Suprapubic skin (tissue), 4 donors: Measurements from ENCODE around the gene ACADL. TPM values are rescaled to one million over a fixed set of nuclear protein-coding genes. Genes with fewer than 3 reads are reported as not detected.
"Not testable (repeated sequence)": the region's sequence is repeated elsewhere in the genome, so short reads cannot be mapped to it uniquely, and the experiment has no call there.

Source experiments
- DNase-seq, 2 donors: peaks; one replicate each; pipeline ENCODE4 v3.0.0-alpha.2; 2019; ENCODE audit warnings: low spot score in 2 of 2
- H3K27ac ChIP-seq: fragments of 200-600 bp; sonication (generic); one replicate; pipeline ENCODE4 v1.5.1; 2019
- H3K27me3 ChIP-seq: fragments of 200-600 bp; sonication (generic); one replicate; pipeline ENCODE4 v1.5.1; 2019
- H3K36me3 ChIP-seq: fragments of 200-600 bp; sonication (generic); one replicate; pipeline ENCODE4 v1.5.1; 2019
- H3K4me1 ChIP-seq: fragments of 200-600 bp; sonication (generic); one replicate; pipeline ENCODE4 v1.5.1; 2019
- H3K4me3 ChIP-seq: fragments of 200-600 bp; sonication (generic); one replicate; pipeline ENCODE4 v1.5.1; 2019; ENCODE audit warnings: mild to moderate bottlenecking
- H3K9me3 ChIP-seq: fragments of 200-600 bp; sonication (generic); one replicate; pipeline ENCODE4 v1.5.1; 2019
- CTCF ChIP-seq, 2 donors: fragments of 200-600 bp in 1 of 2; fragments of 450-650 bp in 1 of 2; sonication (generic) in 1 of 2; IDR thresholded peaks; one replicate each; pipeline ENCODE4 v1.5.1; 2016 to 2019; ENCODE audit warnings: antibody characterized with exemption in 2 of 2, mild to moderate bottlenecking in 1 of 2, moderate library complexity in 1 of 2
- EP300 ChIP-seq: sonication (generic); formaldehyde crosslinking; IDR thresholded peaks from one replicate; pipeline ENCODE4 v1.6.1; 2017; ENCODE audit warnings: antibody characterized with exemption
- POLR2A ChIP-seq, 2 donors: fragments of 450-650 bp; IDR thresholded peaks; one replicate each; pipeline ENCODE4 v1.6.1; 2017; ENCODE audit warnings: antibody characterized with exemption in 2 of 2, mild to moderate bottlenecking in 2 of 2, moderate library complexity in 2 of 2
- POLR2AphosphoS5 ChIP-seq, 3 donors: sonication (generic); formaldehyde crosslinking; IDR thresholded peaks; one replicate each; pipeline ENCODE4 v1.6.1; 2017; ENCODE audit warnings: antibody characterized with exemption in 3 of 3
- WGBS: methylation state at CpG from one replicate; pipeline ENCODE4 v1.1.5; 2018; 5-methylcytosine and 5-hydroxymethylcytosine counted together
- total RNA-seq, 4 donors: library from RNA; depleted of rRNA; stranded (reverse); fragments of >200 nt; gene quantifications; one replicate each; pipeline ENCODE4 v1.1.0, GENCODE V29; 2016

ACADL gene
- total RNA-seq, 4 donors from 2014 or later = 1.5 to 9.8 (median 6.4) TPM

- Histone ChIP-seq H3K36me3 (no peaks in the 10 kb centered on the region), H3K4me1 (no peaks in the 10 kb centered on the region), H3K27ac (no peak overlapping the region), H3K27me3 (no peaks in the 10 kb centered on the region), H3K9me3 (peaks cover 8% of the 10 kb centered on the region), H3K4me3 (no peak overlapping the region)
- 92% methylated on average over 1 of the region's 1 CpG for WGBS
- TF ChIP-seq CTCF (IDR thresholded peaks at IDR 0.05) (no peak), EP300 (no peak), POLR2AphosphoS5 (IDR thresholded peaks at IDR 0.05) (no peak), POLR2A (IDR thresholded peaks at IDR 0.05) (no peak)
- no peak for DNase-seq
Observed at GRCh38 chr2:210180477-210180876, 44.8 kb downstream of the ACADL start.

DNA sequence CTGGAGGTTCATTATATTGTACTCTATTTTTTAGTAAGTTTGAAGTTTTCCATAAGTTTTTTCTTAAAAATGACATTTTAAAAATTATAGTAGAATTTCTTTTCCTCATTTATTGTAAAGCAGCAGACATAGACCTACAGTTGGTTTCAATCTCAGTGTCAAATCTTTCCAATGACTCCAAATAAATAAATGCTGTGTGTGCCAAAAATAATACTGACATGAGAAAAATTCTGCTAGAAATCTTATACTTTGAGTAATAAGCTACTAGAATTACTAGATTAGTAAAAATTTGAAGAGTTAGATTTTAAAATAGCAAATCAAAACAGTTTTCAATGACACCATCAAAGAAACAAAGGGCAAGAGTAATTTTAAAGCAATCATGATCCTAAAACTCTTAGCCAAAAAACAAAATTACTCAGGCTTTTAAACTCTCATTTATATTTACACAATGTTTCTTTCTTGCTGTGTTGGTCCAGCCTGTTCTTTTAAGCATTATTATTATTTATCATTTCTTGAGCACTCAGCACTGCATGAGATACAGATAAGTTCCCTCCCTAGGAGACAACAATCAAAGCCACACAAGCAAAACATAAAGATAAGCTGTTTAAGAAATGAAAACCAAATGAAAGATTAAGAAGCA is 45.8 kb downstream of the ACADL start:
- Histone ChIP-seq H3K27me3 (no peaks in the 10 kb centered on the region), H3K9me3 (peaks cover 5% of the 10 kb centered on the region), H3K4me1 (no peaks in the 10 kb centered on the region), H3K36me3 (no peaks in the 10 kb centered on the region), H3K27ac (no peak overlapping the region), H3K4me3 (no peak overlapping the region)
- TF ChIP-seq CTCF (IDR thresholded peaks at IDR 0.05) (no peak), POLR2AphosphoS5 (IDR thresholded peaks at IDR 0.05) (no peak), POLR2A (IDR thresholded peaks at IDR 0.05) (no peak), EP300 (no peak)
- DNase-seq = no peak

GRCh38 chr2:210177769-210178168 is 47.5 kb downstream of the ACADL start:
- WGBS = 79% methylated on average over 1 of the region's 1 CpG
- no peak for DNase-seq

GRCh38 chr2:210177115-210177514 is 48.1 kb downstream of the ACADL start:
- not testable (repeated sequence) for H3K4me3 ChIP-seq, H3K9me3 ChIP-seq, H3K27me3 ChIP-seq, H3K4me1 ChIP-seq, H3K36me3 ChIP-seq, H3K27ac ChIP-seq, DNase-seq
- 95% methylated on average over 1 of the region's 1 CpG for WGBS

More at GRCh38 chr2:210177769-210178168, 47.5 kb downstream of the ACADL start:
- H3K4me3 ChIP-seq = no peak overlapping the region
- H3K9me3 ChIP-seq = no peaks in the 10 kb centered on the region
- TF ChIP-seq EP300 (no peak), POLR2A (IDR thresholded peaks at IDR 0.05) (no peak), CTCF (IDR thresholded peaks at IDR 0.05) (no peak), POLR2AphosphoS5 (IDR thresholded peaks at IDR 0.05) (no peak)
- no peaks in the 10 kb centered on the region for H3K27me3 ChIP-seq
- H3K36me3 ChIP-seq = no peaks in the 10 kb centered on the region
- no peak overlapping the region for H3K27ac ChIP-seq
- H3K4me1 ChIP-seq = peaks cover under 1% of the 10 kb centered on the region

GRCh38 chr2:210174086-210174485 is 51.2 kb downstream of the ACADL start:
- Histone ChIP-seq H3K4me3 (no peak overlapping the region), H3K27ac (no peak overlapping the region), H3K4me1 (peaks cover 10% of the 10 kb centered on the region), H3K36me3 (no peaks in the 10 kb centered on the region), H3K27me3 (no peaks in the 10 kb centered on the region), H3K9me3 (no peaks in the 10 kb centered on the region)
- no peak for DNase-seq
- no peak for TF ChIP-seq POLR2AphosphoS5 (IDR thresholded peaks at IDR 0.05)
- TF ChIP-seq POLR2A (IDR thresholded peaks at IDR 0.05) = no peak
- TF ChIP-seq CTCF (IDR thresholded peaks at IDR 0.05) = no peak
- TF ChIP-seq EP300 = no peak

DNA sequence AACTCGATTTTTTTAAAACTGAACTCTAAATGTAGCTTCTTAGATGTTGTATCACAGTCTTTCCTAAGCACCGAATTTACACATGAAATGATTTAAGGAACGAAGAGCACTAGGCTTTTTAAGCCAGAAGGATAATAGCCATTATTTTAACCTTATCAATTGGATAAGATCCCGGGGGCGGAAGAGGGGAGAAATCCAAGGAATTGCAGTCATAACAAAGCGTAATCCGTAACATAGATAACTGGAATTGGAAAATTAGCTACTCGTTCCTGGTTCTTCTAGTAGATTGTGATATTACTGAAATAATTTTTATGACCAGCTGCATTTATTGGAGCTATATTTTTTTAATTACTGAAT is 53.0 kb downstream of the ACADL start:
- Histone ChIP-seq H3K36me3 (no peaks in the 10 kb centered on the region), H3K4me1 (peaks cover 29% of the 10 kb centered on the region), H3K27me3 (no peaks in the 10 kb centered on the region), H3K4me3 (peak overlapping the region; percentile 86), H3K27ac (peak overlapping the region; percentile 98), H3K9me3 (no peaks in the 10 kb centered on the region)
- TF ChIP-seq CTCF (IDR thresholded peaks at IDR 0.05) (no peak), POLR2AphosphoS5 (IDR thresholded peaks at IDR 0.05) (no peak), EP300 (no peak), POLR2A (IDR thresholded peaks at IDR 0.05) (no peak)
- no peak for DNase-seq
- 6% methylated on average over 8 of the region's 8 CpGs for WGBS
